A549 (cell line): ENCODE results near the gene PAK1.

Experiments
- FOSL2 ChIP-seq, 2 experiments: fragments of 450-650 bp in 1 of 2; fragments of >200 bp in 1 of 2; sonication (Bioruptor Twin) in 1 of 2; formaldehyde crosslinking; IDR thresholded peaks; 2 replicates each; pipeline versions ENCODE4 v1.5.0 to v1.6.1; 2016 to 2020; ENCODE audit warnings: mild to moderate bottlenecking in 1 of 2, moderate library complexity in 1 of 2
- POLR2A ChIP-seq: IDR thresholded peaks from 2 replicates; pipeline ENCODE4 v1.6.1; 2012; ENCODE audit warnings: mild to moderate bottlenecking, low read length
- RAD21 ChIP-seq, 2 experiments: fragments of >200 bp in 1 of 2; sonication (Bioruptor Twin) in 1 of 2; formaldehyde crosslinking in 1 of 2; IDR thresholded peaks in 1 of 2; conservative IDR thresholded peaks in 1 of 2; 2 replicates in 1 of 2; 3 replicates in 1 of 2; pipeline ENCODE4 v1.6.1; 2012 to 2018; ENCODE audit warnings: inconsistent platforms in 1 of 2
- REST ChIP-seq: fragments of 200-600 bp; sonication (generic); IDR thresholded peaks from 2 replicates; pipeline ENCODE4 v1.6.1; 2016; ENCODE audit warnings: antibody characterized with exemption, mild to moderate bottlenecking, moderate library complexity
- SMC3 ChIP-seq: fragments of >200 bp; sonication (Bioruptor Twin); formaldehyde crosslinking; IDR thresholded peaks from 3 replicates; pipeline ENCODE4 v1.6.1; 2018; ENCODE audit warnings: inconsistent platforms
- ZNF302 ChIP-seq: fragments of 250-450 bp; sonication (Bioruptor Pico); IDR thresholded peaks from 2 replicates; pipeline ENCODE4 v1.9.0; 2021; ENCODE audit warnings: inconsistent platforms, mild to moderate bottlenecking, moderate library complexity
- TF ChIP-seq, protein P1 (sequence below): fragments of >200 bp; sonication (Bioruptor Twin); formaldehyde crosslinking; IDR thresholded peaks from 3 replicates; pipeline ENCODE4 v1.5.1; 2016

GRCh38 chr11:77467993-77468392 is 5.9 kb downstream of the PAK1 start:
- TF ChIP-seq POLR2A (no peak), SMC3 (no peak), RAD21 (conservative IDR thresholded peaks at IDR 0.05 in 1 of 2, IDR thresholded peaks at IDR 0.05 in 1 of 2) (no peak), REST (no peak), ZNF302 (CRISPR knock-in tag) (no peak), FOSL2 (IDR thresholded peaks at IDR 0.05) (no peak), FOSL2 (CRISPR knock-in tag; IDR thresholded peaks at IDR 0.05) (no peak)
- TF ChIP-seq, protein P1, sequence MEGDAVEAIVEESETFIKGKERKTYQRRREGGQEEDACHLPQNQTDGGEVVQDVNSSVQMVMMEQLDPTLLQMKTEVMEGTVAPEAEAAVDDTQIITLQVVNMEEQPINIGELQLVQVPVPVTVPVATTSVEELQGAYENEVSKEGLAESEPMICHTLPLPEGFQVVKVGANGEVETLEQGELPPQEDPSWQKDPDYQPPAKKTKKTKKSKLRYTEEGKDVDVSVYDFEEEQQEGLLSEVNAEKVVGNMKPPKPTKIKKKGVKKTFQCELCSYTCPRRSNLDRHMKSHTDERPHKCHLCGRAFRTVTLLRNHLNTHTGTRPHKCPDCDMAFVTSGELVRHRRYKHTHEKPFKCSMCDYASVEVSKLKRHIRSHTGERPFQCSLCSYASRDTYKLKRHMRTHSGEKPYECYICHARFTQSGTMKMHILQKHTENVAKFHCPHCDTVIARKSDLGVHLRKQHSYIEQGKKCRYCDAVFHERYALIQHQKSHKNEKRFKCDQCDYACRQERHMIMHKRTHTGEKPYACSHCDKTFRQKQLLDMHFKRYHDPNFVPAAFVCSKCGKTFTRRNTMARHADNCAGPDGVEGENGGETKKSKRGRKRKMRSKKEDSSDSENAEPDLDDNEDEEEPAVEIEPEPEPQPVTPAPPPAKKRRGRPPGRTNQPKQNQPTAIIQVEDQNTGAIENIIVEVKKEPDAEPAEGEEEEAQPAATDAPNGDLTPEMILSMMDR = no peak
